B cell (primary cell): Measurements from ENCODE around the gene TGFBR1. TPM values are rescaled to one million over a fixed set of nuclear protein-coding genes. Genes with fewer than 3 reads are reported as not detected.

Source experiments
- ATAC-seq: fragments of 200-7000 bp; cut with Tn5 transposase; one replicate; pipeline ENCODE4 v1.10.0; 2021; ENCODE audit warnings: low read depth, mild to moderate bottlenecking, moderate number of reproducible peaks, moderate library complexity
- CTCF ChIA-PET: fragments of 350-600 bp; sonication (Branson Sonifier 250); formaldehyde crosslinking; loops from one replicate; lab custom pipeline; 2021; ENCODE audit warnings: antibody characterized with exemption, inconsistent platforms; lab: Charles Lee
- POLR2A ChIA-PET: fragments of 350-600 bp; sonication (Branson Sonifier 250); formaldehyde crosslinking; loops from one replicate; lab custom pipeline; 2021; ENCODE audit warnings: antibody characterized with exemption; lab: Charles Lee
- DNase-seq: peaks from one replicate; pipeline ENCODE4 v3.0.0; 2013
- H2AFZ ChIP-seq: 2 replicates; pipeline ENCODE4 v1.6.1; 2012; ENCODE audit warnings: mild to moderate bottlenecking, low read depth, low read length; ENCODE audit not compliant: insufficient read depth, poor library complexity, severe bottlenecking
- H3K27ac ChIP-seq, 2 donors: 1 replicate in 1 of 2; 2 replicates in 1 of 2; pipeline ENCODE4 v1.5.1; 2012 to 2013; ENCODE audit warnings: low read length in 2 of 2, mild to moderate bottlenecking in 2 of 2, moderate library complexity in 1 of 2
- H3K27me3 ChIP-seq, 4 experiments: fragments of 200-600 bp in 1 of 4; sonication (generic) in 1 of 4; replicated peaks in 1 of 4; 1 replicate in 2 of 4; 2 replicates in 2 of 4; pipeline versions ENCODE4 v1.6.1 to v1.7.0; 2013 to 2016; ENCODE audit warnings: low read length in 3 of 4, mild to moderate bottlenecking in 2 of 4, mixed read lengths in 1 of 4, moderate library complexity in 1 of 4; ENCODE audit not compliant: insufficient read depth in 4 of 4, control insufficient read depth in 3 of 4; ENCODE audit errors: control extremely low read depth in 1 of 4
- H3K36me3 ChIP-seq, 2 experiments: replicated peaks in 1 of 2; 1 replicate in 1 of 2; 2 replicates in 1 of 2; pipeline versions ENCODE4 v1.6.1 to v1.7.1; 2013; ENCODE audit warnings: low read length in 1 of 2; ENCODE audit not compliant: insufficient read depth in 2 of 2, control insufficient read depth in 1 of 2; ENCODE audit errors: control extremely low read depth in 1 of 2, extremely low read depth in 1 of 2
- H3K4me1 ChIP-seq, 2 donors: fragments of 200-600 bp in 1 of 2; sonication (generic) in 1 of 2; 1 replicate in 1 of 2; 2 replicates in 1 of 2; pipeline versions ENCODE4 v1.5.1 to v1.6.1; 2013 to 2017; ENCODE audit warnings: low read length in 2 of 2; ENCODE audit not compliant: control insufficient read depth in 2 of 2, insufficient read depth in 2 of 2
- H3K4me2 ChIP-seq: replicated peaks from 2 replicates; pipeline ENCODE3; 2012; ENCODE audit warnings: mild to moderate bottlenecking, low read depth, low read length; ENCODE audit not compliant: poor library complexity, severe bottlenecking
- H3K4me3 ChIP-seq, 5 experiments: fragments of 200-600 bp in 1 of 5; sonication (generic) in 1 of 5; 1 replicate in 3 of 5; 2 replicates in 2 of 5; pipeline versions ENCODE4 v1.5.1 to v1.7.0; 2011 to 2016; ENCODE audit warnings: low read length in 4 of 5, mild to moderate bottlenecking in 4 of 5, low read depth in 2 of 5, control low read depth in 1 of 5, moderate library complexity in 1 of 5; ENCODE audit not compliant: insufficient read depth in 1 of 5; ENCODE audit errors: control extremely low read depth in 1 of 5, extremely low read depth in 1 of 5
- H3K79me2 ChIP-seq: fragments of 200-600 bp; sonication (generic); one replicate; pipeline ENCODE4 v1.6.0; 2016; ENCODE audit warnings: low read length; ENCODE audit not compliant: control insufficient read depth, insufficient read depth
- H3K9ac ChIP-seq: fragments of 200-600 bp; sonication (generic); 2 replicates; pipeline ENCODE4 v1.6.1; 2017; ENCODE audit warnings: mild to moderate bottlenecking, low read length, moderate library complexity
- H3K9me3 ChIP-seq, 3 donors: one replicate each; pipeline versions ENCODE4 v1.6.1 to v1.7.1; 2013; ENCODE audit warnings: low read length in 2 of 3; ENCODE audit not compliant: control insufficient read depth in 2 of 3, insufficient read depth in 1 of 3; ENCODE audit errors: control extremely low read depth in 1 of 3
- H4K20me1 ChIP-seq: 2 replicates; pipeline ENCODE4 v1.6.0; 2012; ENCODE audit warnings: mild to moderate bottlenecking, low read length; ENCODE audit not compliant: insufficient read depth, control insufficient read depth, poor library complexity, severe bottlenecking
- H3K27ac Mint-ChIP-seq: one replicate; pipeline ENCODE4 v1.8.0; 2021; ENCODE audit warnings: mixed read lengths
- H3K27me3 Mint-ChIP-seq: one replicate; pipeline ENCODE4 v1.8.0; 2021; ENCODE audit warnings: mixed read lengths
- H3K4me1 Mint-ChIP-seq: one replicate; pipeline ENCODE4 v1.8.0; 2021; ENCODE audit warnings: mixed read lengths
- H3K4me3 Mint-ChIP-seq: one replicate; pipeline ENCODE4 v1.8.0; 2021; ENCODE audit warnings: mixed read lengths
- H3K9me3 Mint-ChIP-seq: one replicate; pipeline ENCODE4 v1.8.0; 2022; ENCODE audit warnings: mixed read lengths; ENCODE audit not compliant: insufficient read depth
- EZH2 ChIP-seq: IDR thresholded peaks from 2 replicates; pipeline ENCODE4 v1.6.1; 2012; ENCODE audit warnings: borderline replicate concordance, low read depth, mild to moderate bottlenecking, moderate library complexity, low read length; ENCODE audit not compliant: insufficient read depth, poor library complexity, severe bottlenecking
- WGBS: methylation state at CpG from one replicate; pipeline ENCODE4 v1.1.5; 2013; ENCODE audit warnings: missing lambda C conversion rate; ENCODE audit not compliant: insufficient coverage; 5-methylcytosine and 5-hydroxymethylcytosine counted together
- intact Hi-C: fragments of 100-400 bp; cut with micrococcal nuclease; formaldehyde crosslinking; loops from one replicate; pipeline ENCODE4 v1.10.0; 2022
- polyA plus RNA-seq: library from polyadenylated mRNA; depleted of rRNA; stranded (reverse); fragments of >200 nt; gene quantifications from 2 replicates; pipeline ENCODE4 v1.2.3, GENCODE V29; 2012
- total RNA-seq, 2 donors: library from RNA; stranded (reverse); fragments of 120-200 nt in 1 of 2; gene quantifications; 1 replicate in 1 of 2; 2 replicates in 1 of 2; pipeline versions ENCODE4 v1.2.3 to v1.2.4, GENCODE V29; 2013 to 2022
- TF ChIP-seq, protein P1 (sequence below): fragments of 200-600 bp; IDR thresholded peaks from one replicate; pipeline ENCODE4 v1.8.0; 2022; ENCODE audit warnings: antibody characterized with exemption, mild to moderate bottlenecking

The TGFBR1 gene
- total and polyA plus RNA-seq, 2 donors (not counting 1 experiment from before 2014, with no cell fraction given) = 3.0 to 60.7 TPM

DNA sequence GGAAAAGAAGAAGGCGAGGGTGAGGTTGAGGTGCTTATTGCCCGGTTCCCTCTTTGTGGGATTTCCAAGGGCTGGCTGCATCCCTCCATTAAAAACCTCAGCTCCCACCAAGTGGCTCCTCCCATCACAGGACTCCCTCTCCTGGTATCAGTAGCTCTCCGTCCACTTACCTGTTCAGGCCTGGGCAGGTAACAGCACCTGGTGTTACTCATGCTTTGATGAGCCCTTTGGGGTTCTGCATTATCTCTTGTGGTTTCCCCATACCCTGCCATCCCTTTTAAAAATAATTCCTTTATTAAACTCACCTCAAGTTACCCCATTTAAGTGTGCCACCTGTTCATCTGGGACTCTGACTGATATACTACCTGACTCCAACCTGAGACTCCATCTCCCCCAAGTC is 17.5 kb upstream of the TGFBR1 start:
- H2AFZ ChIP-seq = no peak overlapping the region
- H3K4me3 ChIP-seq = no peak overlapping the region
- Mint-ChIP-seq H3K4me3 (no peak overlapping the region), H3K9me3 (no peaks in the 10 kb centered on the region), H3K27ac (no peak overlapping the region), H3K4me1 (peaks cover 14% of the 10 kb centered on the region), H3K27me3 (no peaks in the 10 kb centered on the region)
- no peak overlapping the region for H3K4me2 ChIP-seq
- ChIA-PET CTCF (no interaction called here), POLR2A (no interaction called here)
- H3K4me1 ChIP-seq = peaks cover 11 to 15% of the 10 kb centered on the region in 2 donors
- no peaks in the 10 kb centered on the region for H3K36me3 ChIP-seq
- WGBS = 100% methylated on average over 2 of the region's 3 CpGs
- no peaks in the 10 kb centered on the region for H3K27me3 ChIP-seq
- TF ChIP-seq, protein P1, sequence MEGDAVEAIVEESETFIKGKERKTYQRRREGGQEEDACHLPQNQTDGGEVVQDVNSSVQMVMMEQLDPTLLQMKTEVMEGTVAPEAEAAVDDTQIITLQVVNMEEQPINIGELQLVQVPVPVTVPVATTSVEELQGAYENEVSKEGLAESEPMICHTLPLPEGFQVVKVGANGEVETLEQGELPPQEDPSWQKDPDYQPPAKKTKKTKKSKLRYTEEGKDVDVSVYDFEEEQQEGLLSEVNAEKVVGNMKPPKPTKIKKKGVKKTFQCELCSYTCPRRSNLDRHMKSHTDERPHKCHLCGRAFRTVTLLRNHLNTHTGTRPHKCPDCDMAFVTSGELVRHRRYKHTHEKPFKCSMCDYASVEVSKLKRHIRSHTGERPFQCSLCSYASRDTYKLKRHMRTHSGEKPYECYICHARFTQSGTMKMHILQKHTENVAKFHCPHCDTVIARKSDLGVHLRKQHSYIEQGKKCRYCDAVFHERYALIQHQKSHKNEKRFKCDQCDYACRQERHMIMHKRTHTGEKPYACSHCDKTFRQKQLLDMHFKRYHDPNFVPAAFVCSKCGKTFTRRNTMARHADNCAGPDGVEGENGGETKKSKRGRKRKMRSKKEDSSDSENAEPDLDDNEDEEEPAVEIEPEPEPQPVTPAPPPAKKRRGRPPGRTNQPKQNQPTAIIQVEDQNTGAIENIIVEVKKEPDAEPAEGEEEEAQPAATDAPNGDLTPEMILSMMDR = no peak
- no peak for TF ChIP-seq EZH2
- no peak for ATAC-seq
- H3K9me3 ChIP-seq = peaks cover 0 to 5% (median 3%) of the 10 kb centered on the region in 3 donors
- no peaks in the 10 kb centered on the region for H4K20me1 ChIP-seq
- H3K27ac ChIP-seq = no peak overlapping the region
- H3K79me2 ChIP-seq = no peaks in the 10 kb centered on the region
- no peak for DNase-seq
- intact Hi-C loops = no loop called here
- H3K9ac ChIP-seq = no peak overlapping the region

DNA sequence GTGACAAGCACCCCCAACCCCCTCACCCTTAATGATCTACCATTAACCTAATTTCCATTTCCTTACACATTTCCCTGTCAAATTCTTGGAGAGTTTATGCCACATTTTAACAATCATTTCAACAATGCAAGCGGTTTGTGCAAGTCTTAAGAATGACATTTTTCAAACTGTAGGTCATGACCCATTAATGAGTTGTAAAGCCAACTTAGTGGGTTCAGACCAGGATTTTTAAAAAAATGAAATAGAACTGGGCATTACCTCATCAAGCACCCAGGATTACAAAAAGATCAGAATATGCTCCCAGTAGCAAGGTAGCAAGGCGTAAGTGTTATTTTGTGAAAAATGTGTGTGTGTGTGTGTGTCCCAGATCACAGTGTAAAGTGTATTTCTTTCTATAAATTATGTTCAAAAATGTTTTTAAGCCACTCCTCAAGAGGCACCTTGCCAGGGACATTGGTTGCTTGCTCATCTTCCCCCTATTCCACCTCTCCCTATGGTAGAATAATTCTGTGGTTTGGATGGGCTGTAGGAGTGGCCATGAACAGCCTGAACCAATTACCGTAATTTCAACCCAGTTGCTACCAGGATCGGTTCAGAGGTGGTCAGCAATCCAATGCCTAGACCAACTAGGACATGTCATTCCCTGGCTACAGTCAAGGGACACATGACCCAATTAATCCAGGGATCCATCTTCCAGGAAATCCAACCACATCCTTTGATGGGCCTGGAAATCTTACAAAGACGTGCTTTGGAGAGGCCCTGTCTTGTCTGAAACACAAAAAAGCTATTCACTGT is 14.4 kb upstream of the TGFBR1 start:
- Histone ChIP-seq H3K4me3 (no peak overlapping the region), H3K4me2 (no peak overlapping the region), H3K9me3 (peaks cover 0 to 5% (median 3%) of the 10 kb centered on the region in 3 donors), H3K27ac (no peak overlapping the region), H2AFZ (no peak overlapping the region), H3K36me3 (no peaks in the 10 kb centered on the region), H3K27me3 (no peaks in the 10 kb centered on the region), H4K20me1 (no peaks in the 10 kb centered on the region), H3K79me2 (no peaks in the 10 kb centered on the region), H3K9ac (no peak overlapping the region), H3K4me1 (peaks cover 6 to 9% of the 10 kb centered on the region in 2 donors)
- no peaks in the 10 kb centered on the region for H3K27me3 Mint-ChIP-seq
- no peak for DNase-seq
- WGBS = 94% methylated on average over 2 of the region's 5 CpGs
- ChIA-PET POLR2A (no interaction called here), CTCF (no interaction called here)
- H3K9me3 Mint-ChIP-seq = no peaks in the 10 kb centered on the region
- intact Hi-C loops = no loop called here
- TF ChIP-seq EZH2 = no peak
- TF ChIP-seq, protein P1 = no peak
- no peak overlapping the region for H3K27ac Mint-ChIP-seq
- H3K4me1 Mint-ChIP-seq = peaks cover 8% of the 10 kb centered on the region
- H3K4me3 Mint-ChIP-seq = no peak overlapping the region
- no peak for ATAC-seq
